Vagina (tissue), 2 donors: ENCODE data around the gene TULP1. TPM values are rescaled to one million over a fixed set of nuclear protein-coding genes. Genes with fewer than 3 reads are reported as not detected.
A peak's percentile ranks its signal among the peaks of the same experiment; 100 is the strongest.

Experiments used
- DNase-seq, 2 donors: peaks; one replicate each; pipeline ENCODE4 v3.0.0-alpha.2; 2017; ENCODE audit errors: extremely low spot score in 2 of 2
- H3K27ac ChIP-seq: fragments of 200-600 bp; sonication (generic); one replicate; pipeline ENCODE4 v1.5.1; 2019
- H3K27me3 ChIP-seq: fragments of 200-600 bp; sonication (generic); one replicate; pipeline ENCODE4 v1.5.1; 2019
- H3K36me3 ChIP-seq, 2 donors: fragments of 200-600 bp; sonication (generic); one replicate each; pipeline ENCODE4 v1.5.1; 2017 to 2019
- H3K4me1 ChIP-seq: fragments of 200-600 bp; sonication (generic); one replicate; pipeline ENCODE4 v1.5.1; 2019
- H3K4me3 ChIP-seq, 2 donors: fragments of 200-600 bp; sonication (generic); 1 replicate in 1 of 2; 2 replicates in 1 of 2; pipeline ENCODE4 v1.5.1; 2016 to 2019
- H3K9me3 ChIP-seq: fragments of 200-600 bp; sonication (generic); one replicate; pipeline ENCODE4 v1.5.1; 2019
- CTCF ChIP-seq, 3 experiments: fragments of 450-650 bp in 2 of 3; fragments of 200-600 bp in 1 of 3; sonication (generic) in 1 of 3; IDR thresholded peaks; one replicate each; pipeline ENCODE4 v1.5.1; 2017 to 2019; ENCODE audit warnings: antibody characterized with exemption in 3 of 3, mild to moderate bottlenecking in 2 of 3, moderate library complexity in 2 of 3
- POLR2A ChIP-seq, 2 donors: fragments of 450-650 bp; IDR thresholded peaks; one replicate each; pipeline ENCODE4 v1.6.1; 2017; ENCODE audit warnings: antibody characterized with exemption in 2 of 2, mild to moderate bottlenecking in 2 of 2, moderate library complexity in 2 of 2
- POLR2AphosphoS5 ChIP-seq, 2 donors: sonication (generic); formaldehyde crosslinking; IDR thresholded peaks; one replicate each; pipeline ENCODE4 v1.9.0; 2017; ENCODE audit warnings: antibody characterized with exemption in 2 of 2, mild to moderate bottlenecking in 2 of 2, low read depth in 1 of 2; ENCODE audit not compliant: insufficient read depth in 1 of 2
- intact Hi-C: fragments of 100-400 bp; cut with DNase I; formaldehyde crosslinking; loops from one replicate; pipeline ENCODE4 v1.15.1; 2023
- total RNA-seq: library from RNA; depleted of rRNA; stranded (reverse); fragments of >200 nt; gene quantifications from one replicate; pipeline ENCODE4 v1.2.3, GENCODE V29; 2016

TULP1 gene
- total RNA-seq, 1 donor from 2014 or later: not detected

- H3K4me1 ChIP-seq: peaks cover 39% of the 10 kb centered on the region
Measured at GRCh38 chr6:35454391-35455110, 58.1 kb downstream of the TULP1 start.

GRCh38 chr6:35453236-35453635 lies 59.5 kb downstream of the TULP1 start:
- no peak for TF ChIP-seq CTCF (IDR thresholded peaks at IDR 0.05)
- no peak for TF ChIP-seq POLR2AphosphoS5 (IDR thresholded peaks at IDR 0.05; ENCODE audit: insufficient read depth in 1 of 2, low read depth in 1 of 2)
- TF ChIP-seq POLR2A (IDR thresholded peaks at IDR 0.05): no peak
- Histone ChIP-seq H3K27ac (peak overlapping the region; percentile 84), H3K36me3 (peaks cover 0 to 9% of the 10 kb centered on the region in 2 donors), H3K4me3 (peak overlapping the region; percentile 62 to 77), H3K9me3 (no peaks in the 10 kb centered on the region), H3K27me3 (no peaks in the 10 kb centered on the region), H3K4me1 (peaks cover 39% of the 10 kb centered on the region)
- intact Hi-C loops: loop anchor here (5.0 kb wide), 1 partner anchor 111 kb away; the partner anchor contains the start of gene PPARD
- no peak for DNase-seq

More at GRCh38 chr6:35454391-35455110, 58.1 kb downstream of the TULP1 start:
- Histone ChIP-seq H3K4me3 (no peak overlapping the region), H3K9me3 (no peaks in the 10 kb centered on the region), H3K27ac (peak overlapping the region; percentile 21), H3K36me3 (peaks cover 0 to 19% of the 10 kb centered on the region in 2 donors), H3K27me3 (no peaks in the 10 kb centered on the region)
- intact Hi-C loops: loop anchor here (5.0 kb wide), 1 partner anchor 112 kb away; the partner anchor contains the start of gene PPARD
- TF ChIP-seq CTCF (IDR thresholded peaks at IDR 0.05) (no peak), POLR2AphosphoS5 (IDR thresholded peaks at IDR 0.05; ENCODE audit: insufficient read depth in 1 of 2, low read depth in 1 of 2) (no peak), POLR2A (IDR thresholded peaks at IDR 0.05) (no peak)
- DNase-seq: no peak

GRCh38 chr6:35452183-35453090 lies 60.3 kb downstream of the TULP1 start, which contains the start of gene FANCE:
Gene FANCE, plus strand, starts transcription at chr6:35452338. Its CDS starts 208 bp downstream, at chr6:35452546.
- Histone ChIP-seq H3K27ac (peak within 1 kb of the TSS; percentile 84), H3K4me3 (peak within 1 kb of the TSS; percentile 62 to 77), H3K9me3 (no peaks in the 10 kb centered on the region), H3K27me3 (no peaks in the 10 kb centered on the region), H3K36me3 (peaks cover 0 to 9% of the 10 kb centered on the region in 2 donors), H3K4me1 (peaks cover 39% of the 10 kb centered on the region)
- no peak for TF ChIP-seq CTCF (IDR thresholded peaks at IDR 0.05)
- peak in 1 of 2 donors; percentile 58 for TF ChIP-seq POLR2A (IDR thresholded peaks at IDR 0.05)
- peak; percentile 47 to 89 for TF ChIP-seq POLR2AphosphoS5 (IDR thresholded peaks at IDR 0.05; ENCODE audit: insufficient read depth in 1 of 2, low read depth in 1 of 2)
- DNase-seq: peak in 1 of 2 donors; percentile 95
- intact Hi-C loops: loop anchor here (5.0 kb wide), 1 partner anchor 110 kb away; the partner anchor contains the start of gene PPARD

- Histone ChIP-seq H3K36me3 (peaks cover 0 to 3% of the 10 kb centered on the region in 2 donors), H3K4me1 (peaks cover 39% of the 10 kb centered on the region), H3K4me3 (peak overlapping the region; percentile 62 to 77), H3K9me3 (no peaks in the 10 kb centered on the region), H3K27ac (peak overlapping the region; percentile 84), H3K27me3 (no peaks in the 10 kb centered on the region)
- intact Hi-C loops: loop anchor here (5.0 kb wide), 1 partner anchor 109 kb away; the partner anchor contains the start of gene PPARD
- TF ChIP-seq POLR2AphosphoS5 (IDR thresholded peaks at IDR 0.05; ENCODE audit: insufficient read depth in 1 of 2, low read depth in 1 of 2) (no peak), POLR2A (IDR thresholded peaks at IDR 0.05) (no peak), CTCF (IDR thresholded peaks at IDR 0.05) (no peak)
- DNase-seq: no peak
Measured at GRCh38 chr6:35451354-35452182, 61.1 kb downstream of the TULP1 start.
